ENCODE data around the gene MYO9A. TPM values are rescaled to one million over a fixed set of nuclear protein-coding genes. Genes with fewer than 3 reads are reported as not detected.

The MYO9A gene
- total RNA-seq, 4 donors from 2014 or later: 88.5 to 183 (median 115) TPM

DNA sequence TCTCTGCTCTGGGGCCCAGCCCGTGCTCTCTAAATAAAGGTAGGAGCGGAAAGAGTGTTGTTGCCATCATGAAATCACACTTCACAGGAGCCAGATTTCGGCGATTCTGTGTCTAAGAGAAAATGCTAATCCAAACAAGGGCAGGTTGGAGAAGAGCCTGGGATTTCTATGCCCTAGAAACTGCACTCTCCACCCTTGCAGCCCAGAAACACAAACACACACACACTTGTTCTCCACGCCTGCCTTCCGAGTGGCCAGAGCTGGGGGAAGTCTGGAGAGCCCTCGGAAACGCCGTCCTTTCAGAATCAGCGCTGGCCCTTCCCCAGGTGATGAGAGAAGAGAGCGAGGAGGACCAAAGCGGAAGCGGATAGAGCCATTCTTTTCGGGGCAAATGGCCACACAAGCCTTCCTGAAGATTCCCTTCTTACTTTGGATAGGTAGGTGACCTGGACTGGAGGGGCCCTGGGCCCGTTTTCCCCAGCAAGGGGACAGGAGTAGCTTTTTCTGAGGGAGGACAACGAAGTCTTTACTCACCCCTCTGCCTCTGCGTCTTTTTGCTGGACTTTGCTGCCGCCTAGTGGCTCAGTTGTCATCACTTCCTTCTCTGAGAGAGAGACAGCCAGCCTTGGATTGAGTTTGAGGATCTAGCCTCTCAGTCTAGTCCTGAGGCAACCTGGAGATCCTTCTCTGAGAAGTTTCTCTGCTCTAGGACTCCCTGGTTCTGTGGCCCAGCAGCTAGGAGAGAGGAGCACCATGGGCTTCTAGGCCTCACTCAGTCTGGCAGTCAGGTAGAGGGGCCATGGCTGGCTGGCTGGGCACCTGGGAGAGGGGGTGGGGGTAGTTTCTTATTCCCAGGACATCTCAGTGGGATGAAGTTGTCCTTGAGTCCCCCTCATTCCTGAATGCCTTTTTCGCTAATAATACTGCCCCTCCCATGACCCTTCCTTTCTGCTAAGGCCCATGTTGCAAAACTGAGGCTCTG is 38.0 kb upstream of the MYO9A start:
- H3K36me3 ChIP-seq: no peaks in the 10 kb centered on the region

DNA sequence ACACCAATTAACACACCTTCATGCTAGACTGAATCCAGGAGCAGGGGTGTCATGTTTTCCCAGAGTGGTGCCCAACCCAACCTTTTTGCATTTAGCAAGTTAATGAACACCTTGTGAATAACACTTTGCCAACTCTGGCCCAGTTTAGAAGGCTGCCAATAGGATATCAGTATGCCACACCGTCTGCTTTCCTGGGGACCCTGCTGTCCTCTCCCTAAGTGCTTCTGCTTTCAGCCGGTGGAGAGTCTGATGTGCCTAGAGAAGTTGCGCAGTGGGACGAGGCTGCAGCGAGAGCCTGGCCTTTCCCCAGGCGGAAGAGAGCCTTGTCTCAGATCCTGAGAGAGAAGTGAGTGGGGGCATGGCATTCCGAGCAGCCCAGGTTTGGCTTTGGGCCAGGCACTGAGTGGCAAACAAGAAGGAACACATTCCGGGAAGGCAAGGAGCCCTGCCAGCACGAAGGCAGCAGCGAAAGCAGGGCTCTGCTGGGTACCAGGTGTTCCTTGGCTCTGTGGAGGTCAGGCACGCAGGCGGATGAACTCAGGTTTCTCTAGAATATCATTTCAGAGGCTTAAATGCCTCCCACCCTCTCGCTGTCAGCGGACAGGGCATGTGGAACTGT is 37.2 kb upstream of the MYO9A start:
- Histone ChIP-seq H3K9me3 (no peaks in the 10 kb centered on the region), H3K4me1 (peaks cover 39 to 47% of the 10 kb centered on the region in 2 donors), H3K27me3 (no peaks in the 10 kb centered on the region), H3K36me3 (no peaks in the 10 kb centered on the region), H3K4me3 (replicated peaks in 1 of 3) (peak overlapping the region in 1 of 3 donors; percentile 33), H3K27ac (peak overlapping the region; percentile 89 to 92 (median 91))
- peak; percentile 100 for DNase-seq
- WGBS, 2 donors: 14 to 32% methylated on average over 13 to 14 of the region's 14 CpGs
- intact Hi-C loops (cut with DNase I): loop anchor here (5.0 kb wide), 1 partner anchor 408 kb away; no protein-coding TSS in a partner anchor
- TF ChIP-seq, protein P1, sequence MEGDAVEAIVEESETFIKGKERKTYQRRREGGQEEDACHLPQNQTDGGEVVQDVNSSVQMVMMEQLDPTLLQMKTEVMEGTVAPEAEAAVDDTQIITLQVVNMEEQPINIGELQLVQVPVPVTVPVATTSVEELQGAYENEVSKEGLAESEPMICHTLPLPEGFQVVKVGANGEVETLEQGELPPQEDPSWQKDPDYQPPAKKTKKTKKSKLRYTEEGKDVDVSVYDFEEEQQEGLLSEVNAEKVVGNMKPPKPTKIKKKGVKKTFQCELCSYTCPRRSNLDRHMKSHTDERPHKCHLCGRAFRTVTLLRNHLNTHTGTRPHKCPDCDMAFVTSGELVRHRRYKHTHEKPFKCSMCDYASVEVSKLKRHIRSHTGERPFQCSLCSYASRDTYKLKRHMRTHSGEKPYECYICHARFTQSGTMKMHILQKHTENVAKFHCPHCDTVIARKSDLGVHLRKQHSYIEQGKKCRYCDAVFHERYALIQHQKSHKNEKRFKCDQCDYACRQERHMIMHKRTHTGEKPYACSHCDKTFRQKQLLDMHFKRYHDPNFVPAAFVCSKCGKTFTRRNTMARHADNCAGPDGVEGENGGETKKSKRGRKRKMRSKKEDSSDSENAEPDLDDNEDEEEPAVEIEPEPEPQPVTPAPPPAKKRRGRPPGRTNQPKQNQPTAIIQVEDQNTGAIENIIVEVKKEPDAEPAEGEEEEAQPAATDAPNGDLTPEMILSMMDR (IDR thresholded peaks at IDR 0.05): no peak
- peak in 1 of 2 donors; percentile 63 for TF ChIP-seq POLR2A (IDR thresholded peaks at IDR 0.05)

More for the DNA sequence above, 38.0 kb upstream of the MYO9A start:
- intact Hi-C loops (cut with DNase I): loop anchor here (5.0 kb wide), 1 partner anchor 409 kb away; no protein-coding TSS in a partner anchor
- Histone ChIP-seq H3K4me3 (replicated peaks in 1 of 3) (peak overlapping the region in 2 of 3 donors; percentile 8 to 33), H3K4me1 (peaks cover 38 to 46% of the 10 kb centered on the region in 2 donors), H3K27ac (peak overlapping the region; percentile 89 to 92 (median 91)), H3K9me3 (no peaks in the 10 kb centered on the region), H3K27me3 (no peaks in the 10 kb centered on the region)
- TF ChIP-seq, protein P1 (IDR thresholded peaks at IDR 0.05): peak; percentile 39 to 99 (median 83)
- TF ChIP-seq POLR2A (IDR thresholded peaks at IDR 0.05): peak in 1 of 2 donors; percentile 28
- DNase-seq: peak; percentile 92 to 94
- WGBS, 2 donors: 2 to 5% methylated on average over 19 of the region's 19 CpGs

DNA sequence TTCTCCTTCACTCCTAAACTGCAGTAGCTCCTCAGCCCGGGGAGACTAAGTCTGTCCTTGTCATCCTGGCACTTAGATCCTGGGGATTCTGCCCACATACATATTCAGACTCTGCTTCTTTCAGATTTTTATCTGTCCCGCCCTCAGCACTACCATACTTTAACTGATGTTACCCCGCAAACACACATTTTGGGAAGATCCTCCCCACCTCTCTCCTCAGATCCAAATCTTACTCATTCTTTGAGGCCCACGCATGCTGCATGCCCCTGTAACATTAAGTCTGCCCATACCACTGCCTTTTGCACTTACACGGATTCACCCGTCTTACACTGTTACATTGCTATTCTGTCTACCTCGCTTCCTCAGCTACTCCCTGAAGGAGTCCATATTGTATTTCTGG is 36.4 kb upstream of the MYO9A start:
- WGBS, 2 donors: 96% methylated on average over 7 of the region's 7 CpGs
- intact Hi-C loops (cut with DNase I): no loop called here
- DNase-seq: no peak
- TF ChIP-seq POLR2A (IDR thresholded peaks at IDR 0.05): no peak
- TF ChIP-seq, protein P1 (IDR thresholded peaks at IDR 0.05): no peak
- Histone ChIP-seq H3K4me1 (peaks cover 39 to 47% of the 10 kb centered on the region in 2 donors), H3K27ac (peak overlapping the region; percentile 89 to 92 (median 91)), H3K36me3 (no peaks in the 10 kb centered on the region), H3K9me3 (no peaks in the 10 kb centered on the region), H3K27me3 (no peaks in the 10 kb centered on the region), H3K4me3 (replicated peaks in 1 of 3) (no peak overlapping the region)

DNA sequence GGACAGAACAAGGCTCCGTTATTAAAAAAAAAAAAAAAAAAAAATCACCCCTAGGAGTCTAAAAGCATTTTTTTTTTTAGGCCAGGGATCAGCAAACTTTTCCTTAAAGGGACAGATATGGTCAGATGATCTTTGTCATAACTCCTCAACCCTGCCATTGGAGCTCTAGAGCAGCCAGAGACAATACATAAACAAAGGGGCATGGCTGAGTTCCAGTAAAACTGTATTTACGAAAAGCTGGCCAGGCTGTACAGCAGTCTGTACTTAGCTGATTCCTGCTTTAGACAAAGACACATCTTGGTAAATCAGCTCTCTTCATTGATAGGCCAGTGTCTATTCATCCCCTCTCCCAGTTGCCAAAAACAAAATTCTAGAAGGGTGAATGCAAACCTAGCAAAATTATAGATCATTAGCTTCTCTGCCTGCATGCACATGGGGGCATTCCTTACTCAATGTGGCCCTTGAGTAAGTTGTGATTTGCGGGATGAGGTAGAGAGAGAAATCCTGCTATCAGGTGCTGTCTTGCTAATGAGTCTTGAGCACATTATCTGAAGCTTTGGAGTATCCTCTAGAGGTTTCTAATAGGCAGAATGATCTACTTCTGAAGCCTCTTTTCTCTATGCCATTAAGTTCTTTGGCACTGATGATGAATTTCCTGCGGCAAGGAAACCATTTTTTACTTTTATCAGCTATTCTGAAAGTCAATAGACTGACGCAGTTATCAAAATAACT is 35.5 kb upstream of the MYO9A start:
- TF ChIP-seq, protein P1 (IDR thresholded peaks at IDR 0.05): no peak
- peak in 1 of 2 donors; percentile 54 for TF ChIP-seq POLR2A (IDR thresholded peaks at IDR 0.05)
- peak overlapping the region; percentile 89 to 92 (median 91) for H3K27ac ChIP-seq
- no peak for DNase-seq

More for the DNA sequence above, 35.5 kb upstream of the MYO9A start:
- 52 to 53% methylated on average over 5 of the region's 5 CpGs for WGBS, 2 donors
- Histone ChIP-seq H3K4me3 (replicated peaks in 1 of 3) (no peak overlapping the region), H3K4me1 (peaks cover 39 to 47% of the 10 kb centered on the region in 2 donors), H3K27me3 (no peaks in the 10 kb centered on the region), H3K9me3 (no peaks in the 10 kb centered on the region), H3K36me3 (no peaks in the 10 kb centered on the region)
- intact Hi-C loops (cut with DNase I): no loop called here

Data from thyroid gland (tissue), 4 donors.